Prostate gland (tissue), 2 donors: ENCODE data around the gene MEGF10. TPM values are rescaled to one million over a fixed set of nuclear protein-coding genes. Genes with fewer than 3 reads are reported as not detected.

Experiments
- DNase-seq: peaks from one replicate; pipeline ENCODE4 v3.0.0-alpha.2; 2019; ENCODE audit warnings: low spot score
- H3K27ac ChIP-seq, 2 donors: fragments of 200-600 bp; sonication (generic); 2 replicates each; pipeline ENCODE4 v1.5.1; 2017 to 2019
- H3K27me3 ChIP-seq: fragments of 200-600 bp; sonication (generic); replicated peaks from 2 replicates; pipeline ENCODE4 v1.5.1; 2019; ENCODE audit not compliant: insufficient read depth
- H3K36me3 ChIP-seq, 2 donors: fragments of 200-600 bp; sonication (generic); 1 replicate in 1 of 2; 2 replicates in 1 of 2; pipeline versions ENCODE4 v1.5.1 to v1.8.1; 2017 to 2019
- H3K4me1 ChIP-seq: fragments of 200-600 bp; sonication (generic); replicated peaks from 2 replicates; pipeline ENCODE4 v1.5.1; 2019
- H3K4me3 ChIP-seq, 2 donors: fragments of 200-600 bp; sonication (generic); 2 replicates each; pipeline ENCODE4 v1.5.1; 2017 to 2019
- H3K9me3 ChIP-seq: fragments of 200-600 bp; sonication (generic); 2 replicates; pipeline ENCODE4 v1.5.1; 2017
- CTCF ChIP-seq, 4 experiments: fragments of 200-600 bp in 2 of 4; fragments of 450-650 bp in 2 of 4; sonication (generic) in 2 of 4; IDR thresholded peaks; 1 replicate in 3 of 4; 2 replicates in 1 of 4; pipeline ENCODE4 v1.5.1; 2016 to 2019; ENCODE audit warnings: antibody characterized with exemption in 4 of 4, mild to moderate bottlenecking in 2 of 4, moderate library complexity in 2 of 4
- POLR2A ChIP-seq: fragments of 450-650 bp; IDR thresholded peaks from one replicate; pipeline ENCODE4 v1.6.1; 2016; ENCODE audit warnings: antibody characterized with exemption, mild to moderate bottlenecking
- POLR2AphosphoS5 ChIP-seq: sonication (generic); formaldehyde crosslinking; IDR thresholded peaks from one replicate; pipeline ENCODE4 v1.6.1; 2017; ENCODE audit warnings: antibody characterized with exemption
- WGBS: methylation state at CpG from one replicate; pipeline ENCODE4 v1.1.5; 2018; 5-methylcytosine and 5-hydroxymethylcytosine counted together
- intact Hi-C: fragments of 100-400 bp; cut with DNase I; formaldehyde crosslinking; loops from one replicate; pipeline ENCODE4 v1.14.2; 2022
- small RNA-seq, 2 donors: library from RNA; depleted of rRNA; stranded (forward); fragments of <200 nt; gene quantifications; one replicate each; pipeline ENCODE3, GENCODE V24; 2016
- total RNA-seq, 2 donors: library from RNA; depleted of rRNA; stranded (reverse); fragments of >200 nt; gene quantifications; one replicate each; pipeline ENCODE4 v1.1.0, GENCODE V29; 2016

The MEGF10 gene
- total RNA-seq, 2 donors from 2014 or later: 0.77 to 7.9 TPM

DNA sequence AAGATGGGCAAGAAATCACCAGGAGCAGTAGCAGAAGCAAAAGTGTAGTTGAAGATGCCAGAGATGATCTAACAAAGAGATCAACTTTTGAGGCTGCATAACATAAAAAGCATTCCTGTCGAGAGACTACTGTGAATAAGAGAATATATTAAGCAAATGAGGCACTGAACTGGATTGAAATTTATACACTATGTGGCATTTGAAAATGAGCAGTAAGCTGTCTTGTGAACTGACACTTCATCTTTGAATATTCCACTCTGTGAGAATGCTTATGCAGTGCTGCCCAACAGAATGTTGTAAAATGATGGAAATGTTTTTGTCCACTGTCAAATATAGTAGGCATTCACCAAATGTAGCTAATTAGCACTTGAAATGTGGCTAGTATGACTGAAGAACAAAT, 208.0 kb downstream of the MEGF10 start:
- Histone ChIP-seq H3K4me3 (no peak overlapping the region), H3K9me3 (no peaks in the 10 kb centered on the region), H3K27ac (no peak overlapping the region), H3K36me3 (no peaks in the 10 kb centered on the region), H3K4me1 (no peaks in the 10 kb centered on the region), H3K27me3 (no peaks in the 10 kb centered on the region)
- intact Hi-C loops: no loop called here
- DNase-seq: no peak
- WGBS: 54% methylated on average over 1 of the region's 1 CpG
- TF ChIP-seq POLR2A (no peak), CTCF (IDR thresholded peaks at IDR 0.05) (no peak), POLR2AphosphoS5 (no peak)

- Histone ChIP-seq H3K27me3 (no peaks in the 10 kb centered on the region), H3K36me3 (no peaks in the 10 kb centered on the region), H3K4me1 (no peaks in the 10 kb centered on the region), H3K4me3 (no peak overlapping the region), H3K27ac (no peak overlapping the region), H3K9me3 (no peaks in the 10 kb centered on the region)
- no peak for DNase-seq
- TF ChIP-seq POLR2A (no peak), POLR2AphosphoS5 (no peak), CTCF (IDR thresholded peaks at IDR 0.05) (no peak)
- intact Hi-C loops: no loop called here
- 95% methylated on average over 2 of the region's 2 CpGs for WGBS
Observed at GRCh38 chr5:127505905-127506304, 215.3 kb downstream of the MEGF10 start.

DNA sequence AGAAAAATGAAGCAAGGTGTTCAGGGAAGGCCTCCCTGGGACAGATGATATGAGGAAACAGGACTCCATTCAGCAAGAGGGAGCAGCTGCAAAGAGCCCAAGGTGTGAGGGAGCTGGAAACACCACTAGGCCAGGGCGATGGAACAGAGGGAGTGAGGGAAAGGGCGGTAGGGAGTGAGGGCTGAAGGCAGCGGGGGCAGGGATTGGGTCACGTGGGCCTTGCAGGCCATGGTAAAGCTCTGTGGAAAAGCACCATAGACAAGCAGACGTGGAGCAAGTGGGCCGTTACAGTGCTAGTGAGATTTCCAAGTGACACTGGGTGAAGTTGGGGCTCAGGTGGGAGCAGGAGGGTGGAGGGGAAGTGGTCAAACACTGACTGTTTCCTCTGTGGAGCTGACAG, 216.0 kb downstream of the MEGF10 start:
- H3K36me3 ChIP-seq: no peaks in the 10 kb centered on the region
- no peaks in the 10 kb centered on the region for H3K4me1 ChIP-seq
- no peak for DNase-seq
- H3K27ac ChIP-seq: no peak overlapping the region
- H3K27me3 ChIP-seq: no peaks in the 10 kb centered on the region
- no peak overlapping the region for H3K4me3 ChIP-seq
- TF ChIP-seq CTCF (IDR thresholded peaks at IDR 0.05) (no peak), POLR2A (no peak), POLR2AphosphoS5 (no peak)
- H3K9me3 ChIP-seq: no peaks in the 10 kb centered on the region
- intact Hi-C loops: no loop called here
- 83% methylated on average over 6 of the region's 6 CpGs for WGBS

GRCh38 chr5:127508644-127509373, 218.2 kb downstream of the MEGF10 start:
- H3K4me3 ChIP-seq: no peak overlapping the region
- intact Hi-C loops: no loop called here
- 87% methylated on average over 2 of the region's 2 CpGs for WGBS
- H3K4me1 ChIP-seq: no peaks in the 10 kb centered on the region
- no peak overlapping the region for H3K27ac ChIP-seq
- H3K27me3 ChIP-seq: no peaks in the 10 kb centered on the region
- DNase-seq: no peak
- TF ChIP-seq CTCF (IDR thresholded peaks at IDR 0.05) (no peak), POLR2A (no peak), POLR2AphosphoS5 (no peak)
- H3K9me3 ChIP-seq: no peaks in the 10 kb centered on the region
- H3K36me3 ChIP-seq: no peaks in the 10 kb centered on the region

Small RNAs within 50 kb of the gene (small RNA-seq; reads per million reads assigned to genes)
- 0 reads per million in 2 donors for gene AC010424.1

Other genes starting within 250 kb of the MEGF10 start
- 10 to 100 TPM in 1 of 2 donors, 1 to 10 TPM in 1; 1.5 to 14.9 TPM for gene C5orf63, start 217.3 kb upstream of the MEGF10 start, total RNA-seq
- 10 to 100 TPM; 37.0 to 44.0 TPM for gene PRRC1, start 226.8 kb downstream of the MEGF10 start, total RNA-seq